A549 (cell line): ENCODE results near the gene RBP3. TPM values are rescaled to one million over a fixed set of nuclear protein-coding genes. Genes with fewer than 3 reads are reported as not detected.

Experiments
- ATAC-seq, 2 experiments: fragments of 200-7000 bp in 1 of 2; fragments of >200 bp in 1 of 2; cut with Nextera tagmentation in 1 of 2; cut with Tn5 transposase in 1 of 2; 3 replicates each; pipeline versions ENCODE4 v1.8.0 to v1.9.1; 2018 to 2020; ENCODE audit warnings: mild to moderate bottlenecking in 1 of 2, moderate library complexity in 1 of 2
- CTCF ChIA-PET: fragments of 300-600 bp; sonication (Branson Sonifier 250); formaldehyde crosslinking; extraction: SDS; loops from one replicate; lab custom pipeline; 2021; ENCODE audit warnings: antibody characterized with exemption, inconsistent platforms; lab: Yijun Ruan, JAX
- POLR2A ChIA-PET: fragments of 350-600 bp; formaldehyde crosslinking; extraction: SDS; loops from one replicate; lab custom pipeline; 2021; ENCODE audit warnings: antibody characterized with exemption, inconsistent platforms; lab: Yijun Ruan, JAX
- DNase-seq, 2 experiments: peaks; one replicate each; pipeline versions ENCODE4 v3.0.0 to v3.0.0-alpha.2; 2011 to 2016; ENCODE audit warnings: low read depth in 1 of 2, low spot score in 1 of 2
- FAIRE-seq: peaks from 2 replicates; lab custom pipeline; 2011; peaks lifted over from hg19 to GRCh38; lab: Jason Lieb, UNC
- H3K27ac ChIP-seq, 2 experiments: fragments of >200 bp; sonication (Bioruptor Twin); formaldehyde crosslinking; 3 replicates each; pipeline ENCODE4 v1.5.1; 2016 to 2017
- H3K4me1 ChIP-seq: fragments of >200 bp; sonication (Bioruptor Twin); formaldehyde crosslinking; 3 replicates; pipeline ENCODE4 v1.6.1; 2016
- H3K4me2 ChIP-seq: fragments of >200 bp; sonication (Bioruptor Twin); formaldehyde crosslinking; 3 replicates; pipeline ENCODE4 v1.6.1; 2016
- H3K4me3 ChIP-seq: fragments of >200 bp; sonication (Bioruptor Twin); formaldehyde crosslinking; 3 replicates; pipeline ENCODE4 v1.5.1; 2016
- H3K9me3 ChIP-seq: fragments of >200 bp; sonication (Bioruptor Twin); formaldehyde crosslinking; 3 replicates; pipeline ENCODE4 v1.6.1; 2016
- BHLHE40 ChIP-seq: IDR thresholded peaks from 2 replicates; pipeline ENCODE4 v1.6.1; 2012; ENCODE audit warnings: low read depth, low read length, inconsistent platforms
- CHD4 ChIP-seq: fragments of 200-600 bp; sonication (generic); IDR thresholded peaks from 2 replicates; pipeline ENCODE4 v1.6.1; 2016; ENCODE audit warnings: antibody characterized with exemption, mild to moderate bottlenecking, borderline replicate concordance
- CTCF ChIP-seq: fragments of >200 bp; sonication (Bioruptor Twin); formaldehyde crosslinking; IDR thresholded peaks from 3 replicates; pipeline ENCODE4 v1.5.1; 2016
- EHMT2 ChIP-seq: fragments of 200-600 bp; sonication (generic); IDR thresholded peaks from 2 replicates; pipeline ENCODE4 v1.6.1; 2016; ENCODE audit warnings: antibody characterized with exemption, low read depth, mild to moderate bottlenecking, moderate library complexity
- ELK1 ChIP-seq: fragments of 150-350 bp; IDR thresholded peaks from 2 replicates; pipeline ENCODE4 v1.6.1; 2014; ENCODE audit warnings: low read depth, mild to moderate bottlenecking, low read length
- GATA3 ChIP-seq: IDR thresholded peaks from 2 replicates; pipeline ENCODE4 v1.6.1; 2012; ENCODE audit warnings: borderline replicate concordance
- HMGXB4 ChIP-seq: fragments of 250-450 bp; sonication (Bioruptor Pico); IDR thresholded peaks from 2 replicates; pipeline ENCODE4 v1.5.0; 2021; ENCODE audit warnings: mild to moderate bottlenecking, moderate library complexity, borderline replicate concordance
- HOXA7 ChIP-seq: fragments of 250-450 bp; sonication (Bioruptor Pico); IDR thresholded peaks from 2 replicates; pipeline ENCODE4 v1.5.0; 2020; ENCODE audit warnings: mild to moderate bottlenecking, moderate library complexity
- HOXB13 ChIP-seq: fragments of 250-450 bp; sonication (Bioruptor Pico); IDR thresholded peaks from 2 replicates; pipeline ENCODE4 v1.5.0; 2020; ENCODE audit warnings: low read depth, mild to moderate bottlenecking, moderate library complexity
- MAX ChIP-seq: IDR thresholded peaks from 2 replicates; pipeline ENCODE4 v1.6.1; 2012
- MAZ ChIP-seq: fragments of 150-350 bp; IDR thresholded peaks from 2 replicates; pipeline ENCODE4 v1.6.1; 2014; ENCODE audit warnings: antibody characterized with exemption, low read depth, low read length, borderline replicate concordance
- MYC ChIP-seq: IDR thresholded peaks from 2 replicates; pipeline ENCODE4 v1.6.1; 2012; ENCODE audit warnings: mild to moderate bottlenecking, inconsistent platforms, low read length, improper control_type of control experiment, borderline replicate concordance
- POLR2A ChIP-seq: IDR thresholded peaks from 2 replicates; pipeline ENCODE4 v1.6.1; 2012; ENCODE audit warnings: mild to moderate bottlenecking, low read length
- RAD21 ChIP-seq, 2 experiments: fragments of >200 bp in 1 of 2; sonication (Bioruptor Twin) in 1 of 2; formaldehyde crosslinking in 1 of 2; IDR thresholded peaks in 1 of 2; conservative IDR thresholded peaks in 1 of 2; 2 replicates in 1 of 2; 3 replicates in 1 of 2; pipeline ENCODE4 v1.6.1; 2012 to 2018; ENCODE audit warnings: inconsistent platforms in 1 of 2
- RARB ChIP-seq: fragments of 250-450 bp; sonication (Bioruptor Pico); IDR thresholded peaks from 2 replicates; pipeline ENCODE4 v1.8.0; 2021; ENCODE audit warnings: mild to moderate bottlenecking, moderate library complexity
- RCOR1 ChIP-seq: fragments of 150-350 bp; IDR thresholded peaks from 2 replicates; pipeline ENCODE4 v1.6.1; 2014; ENCODE audit warnings: antibody characterized with exemption, low read length, low read depth
- SREBF2 ChIP-seq: fragments of 450-650 bp; IDR thresholded peaks from 2 replicates; pipeline ENCODE4 v1.6.1; 2014; ENCODE audit warnings: mild to moderate bottlenecking, moderate library complexity
- TFCP2L1 ChIP-seq: fragments of 250-450 bp; sonication (Bioruptor Pico); IDR thresholded peaks from 2 replicates; pipeline ENCODE4 v1.5.0; 2021; ENCODE audit warnings: mild to moderate bottlenecking
- TP53 ChIP-seq: fragments of 250-450 bp; sonication (Bioruptor Pico); IDR thresholded peaks from 2 replicates; pipeline ENCODE4 v1.5.0; 2021; ENCODE audit warnings: mild to moderate bottlenecking, moderate library complexity
- ZFP36 ChIP-seq: fragments of 450-650 bp; IDR thresholded peaks from 2 replicates; pipeline ENCODE4 v1.6.1; 2014; ENCODE audit warnings: borderline replicate concordance; ENCODE audit not compliant: partially characterized antibody
- ZNF302 ChIP-seq: fragments of 250-450 bp; sonication (Bioruptor Pico); IDR thresholded peaks from 2 replicates; pipeline ENCODE4 v1.9.0; 2021; ENCODE audit warnings: inconsistent platforms, mild to moderate bottlenecking, moderate library complexity
- WGBS: methylation state at CpG from one replicate; pipeline ENCODE4 v1.1.6; 2017; ENCODE audit errors: missing lambda C conversion rate; 5-methylcytosine and 5-hydroxymethylcytosine counted together
- polyA plus RNA-seq, 4 experiments: library from polyadenylated mRNA; depleted of rRNA in 3 of 4; stranded (reverse); fragments of >200 nt; fragmentation: RNase III in 1 of 4; extraction: RNeasy Plus Mini Kit Qiagen cat#74134 plus additional on column Dnase treatment in 1 of 4; gene quantifications; 2 replicates in 3 of 4; 3 replicates in 1 of 4; pipeline ENCODE4 v1.2.3, GENCODE V29; 2011 to 2017

Gene RBP3
- polyA plus RNA-seq, 2 of the 4 experiments (the other 2 are of a cell fraction), result not detected

- DNase-seq, result no peak
- no peak for FAIRE-seq
- Histone ChIP-seq H3K4me2 (no peak overlapping the region), H3K27ac (no peak overlapping the region), H3K9me3 (no peaks in the 10 kb centered on the region), H3K4me1 (no peaks in the 10 kb centered on the region), H3K4me3 (no peak overlapping the region)
- TF ChIP-seq BHLHE40, result no peak
- ChIA-PET CTCF (interaction anchor here (0.8 to 5.0 kb wide), 2 partner anchors 13 to 16 kb away, joined by 3 to 27 read pairs; no protein-coding TSS in a partner anchor), POLR2A (no interaction called here)
- 73% methylated on average over 9 of the region's 12 CpGs for WGBS
- no peak for ATAC-seq
Measured at GRCh38 chr10:47357131-47357582, 9.0 kb downstream of the RBP3 start.

DNA sequence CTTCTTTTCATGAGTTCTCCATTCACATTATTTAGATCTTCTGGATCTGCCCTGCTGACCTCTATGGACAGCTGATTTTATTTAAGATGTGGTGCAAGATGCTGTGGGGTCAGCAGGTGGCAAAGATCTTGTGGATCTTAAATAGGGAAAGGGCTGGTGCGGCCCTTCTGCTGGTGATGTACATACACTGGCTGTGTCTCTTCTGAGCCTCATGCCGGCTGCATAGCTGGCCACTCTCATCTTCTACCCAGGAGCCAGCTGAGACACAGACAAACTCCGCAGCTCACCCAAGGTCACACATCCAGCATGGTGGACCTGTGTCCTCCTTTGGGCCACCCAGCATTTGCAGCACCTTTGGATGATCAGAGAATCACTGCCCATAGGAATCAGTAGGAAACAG lies 9.7 kb downstream of the RBP3 start:
- POLR2A ChIA-PET, result no interaction called here
- WGBS, result 100% methylated on average over 3 of the region's 3 CpGs
- Histone ChIP-seq H3K4me2 (no peak overlapping the region), H3K9me3 (no peaks in the 10 kb centered on the region), H3K27ac (no peak overlapping the region), H3K4me1 (no peaks in the 10 kb centered on the region), H3K4me3 (no peak overlapping the region)
- ATAC-seq (no peak), DNase-seq (no peak), FAIRE-seq (no peak)
- CTCF ChIA-PET, result interaction anchor here (0.6 to 5.0 kb wide), 5 partner anchors 9 to 81 kb away, joined by 3 to 27 read pairs (median 3); partner anchors contain the start of gene ZNF488
- TF ChIP-seq MYC (no peak), HOXA7 (CRISPR knock-in tag) (no peak)

- ChIA-PET POLR2A (no interaction called here), CTCF (interaction anchor here (0.6 to 5.0 kb wide), 7 partner anchors 8 to 80 kb away, joined by 3 to 27 read pairs (median 5); partner anchors contain the start of genes RBP3 and ZNF488)
- no peak for DNase-seq
- Histone ChIP-seq H3K4me2 (no peak overlapping the region), H3K27ac (no peak overlapping the region), H3K9me3 (no peaks in the 10 kb centered on the region)
- no peak for ATAC-seq
- 61% methylated on average over 3 of the region's 3 CpGs for WGBS
- FAIRE-seq, result no peak
- TF ChIP-seq MYC, result no peak
- no peak for TF ChIP-seq EHMT2
- no peak for TF ChIP-seq CHD4
- TF ChIP-seq HMGXB4 (CRISPR knock-in tag), result no peak
- TF ChIP-seq GATA3, result no peak
- TF ChIP-seq, all 56 proteins: peak for 0
- Histone ChIP-seq H3K4me1 (no peaks in the 10 kb centered on the region), H3K4me3 (no peak overlapping the region)
Measured at GRCh38 chr10:47358457-47358856, 10.3 kb downstream of the RBP3 start.

GRCh38 chr10:47359101-47359500 lies 10.9 kb downstream of the RBP3 start:
- no peaks in the 10 kb centered on the region for H3K4me1 ChIP-seq
- DNase-seq (no peak), ATAC-seq (no peak), FAIRE-seq (no peak)
- H3K9me3 ChIP-seq, result no peaks in the 10 kb centered on the region
- ChIA-PET CTCF (interaction anchor here (1.1 to 5.0 kb wide), 7 partner anchors 11 to 46 kb away, joined by 3 to 27 read pairs (median 5); partner anchors contain the start of genes RBP3 and ZNF488), POLR2A (no interaction called here)
- H3K4me3 ChIP-seq, result no peak overlapping the region
- no peak overlapping the region for H3K4me2 ChIP-seq
- no peak overlapping the region for H3K27ac ChIP-seq
- WGBS, result 86% methylated on average over 2 of the region's 2 CpGs
- TF ChIP-seq TFCP2L1 (CRISPR knock-in tag) (no peak), HOXB13 (CRISPR knock-in tag) (no peak), MAZ (no peak), HMGXB4 (CRISPR knock-in tag) (no peak), POLR2A (no peak), RAD21 (conservative IDR thresholded peaks at IDR 0.05 in 1 of 2, IDR thresholded peaks at IDR 0.05 in 1 of 2) (no peak), HOXA7 (CRISPR knock-in tag) (no peak), ELK1 (no peak), RARB (CRISPR knock-in tag) (no peak), TP53 (CRISPR knock-in tag) (no peak), MAX (no peak), EHMT2 (no peak), ZFP36 (no peak), SREBF2 (no peak), ZNF302 (CRISPR knock-in tag) (no peak), CTCF (no peak), RCOR1 (no peak)
